ENCODE results near the gene CAPN1. TPM values are rescaled to one million over a fixed set of nuclear protein-coding genes. Genes with fewer than 3 reads are reported as not detected.

The CAPN1 gene
- total and polyA plus RNA-seq, 2 of the 4 experiments (the other 2 are of a cell fraction) = 110 to 182 TPM

GRCh38 chr11:65134952-65135632 is 46.6 kb upstream of the CAPN1 start (continued):
- TF ChIP-seq ELK1 (IDR thresholded peaks at IDR 0.05; ENCODE audit: borderline replicate concordance, low read depth, low read length) (no peak), CTCF (conservative IDR thresholded peaks at IDR 0.05; ENCODE audit: low read depth, low read length) (no peak)
